Measurements from ENCODE around the gene CXCL11.

CXCL11 gene

GRCh38 chr4:76022031-76022430, 13.8 kb downstream of the CXCL11 start:
- no peak overlapping the region for H3K4me3 ChIP-seq (ENCODE audit: low read depth, low read length)
- in situ Hi-C loops (cut with HindIII; ENCODE audit: low sequenced_read_pairs) = no loop called here
- DNase-seq (ENCODE audit: low read depth, low spot score) = no peak
- TF ChIP-seq CTCF (IDR thresholded peaks at IDR 0.05; ENCODE audit: low read depth, low read length) = no peak

- TF ChIP-seq CTCF (IDR thresholded peaks at IDR 0.05; ENCODE audit: low read depth, low read length) = no peak
- DNase-seq (ENCODE audit: low read depth, low spot score) = no peak
- no peak overlapping the region for H3K4me3 ChIP-seq (ENCODE audit: low read depth, low read length)
- in situ Hi-C loops (cut with HindIII; ENCODE audit: low sequenced_read_pairs) = no loop called here
Measured at GRCh38 chr4:76017056-76017686, 18.7 kb downstream of the CXCL11 start.

GRCh38 chr4:76016393-76016792, 19.5 kb downstream of the CXCL11 start:
- no peak overlapping the region for H3K4me3 ChIP-seq (ENCODE audit: low read depth, low read length)
- no peak for DNase-seq (ENCODE audit: low read depth, low spot score)
- no peak for TF ChIP-seq CTCF (IDR thresholded peaks at IDR 0.05; ENCODE audit: low read depth, low read length)
- in situ Hi-C loops (cut with HindIII; ENCODE audit: low sequenced_read_pairs) = no loop called here

GRCh38 chr4:76013540-76013939, 22.3 kb downstream of the CXCL11 start:
- no peak overlapping the region for H3K4me3 ChIP-seq (ENCODE audit: low read depth, low read length)
- no peak for DNase-seq (ENCODE audit: low read depth, low spot score)
- no peak for TF ChIP-seq CTCF (IDR thresholded peaks at IDR 0.05; ENCODE audit: low read depth, low read length)
- in situ Hi-C loops (cut with HindIII; ENCODE audit: low sequenced_read_pairs) = no loop called here

GRCh38 chr4:76012388-76012801, 23.5 kb downstream of the CXCL11 start:
- in situ Hi-C loops (cut with HindIII; ENCODE audit: low sequenced_read_pairs) = no loop called here
- no peak for TF ChIP-seq CTCF (IDR thresholded peaks at IDR 0.05; ENCODE audit: low read depth, low read length)
- no peak overlapping the region for H3K4me3 ChIP-seq (ENCODE audit: low read depth, low read length)
- peak; percentile 36 for DNase-seq (ENCODE audit: low read depth, low spot score)

- peak; percentile 71 for DNase-seq (ENCODE audit: low read depth, low spot score)
Measured at GRCh38 chr4:76011700-76012387, 24.0 kb downstream of the CXCL11 start.

More at GRCh38 chr4:76011700-76012387, 24.0 kb downstream of the CXCL11 start:
- no peak overlapping the region for H3K4me3 ChIP-seq (ENCODE audit: low read depth, low read length)
- TF ChIP-seq CTCF (IDR thresholded peaks at IDR 0.05; ENCODE audit: low read depth, low read length) = no peak
- in situ Hi-C loops (cut with HindIII; ENCODE audit: low sequenced_read_pairs) = no loop called here
